Measurements from ENCODE around the gene ANGPTL2.

Gene ANGPTL2

GRCh38 chr9:127096208-127096607, 26.2 kb downstream of the ANGPTL2 start:
- peak in 1 of 2 donors; percentile 14 for DNase-seq (ENCODE audit: low read depth in 2 of 2)

GRCh38 chr9:127095411-127095810, 27.0 kb downstream of the ANGPTL2 start:
- no peak overlapping the region for H3K4me3 ChIP-seq (replicated peaks in 1 of 2; ENCODE audit: low read depth in 2 of 2, low read length in 2 of 2)
- no peak for TF ChIP-seq CTCF (IDR thresholded peaks at IDR 0.05; ENCODE audit: low read depth, low read length)
- DNase-seq (ENCODE audit: low read depth in 2 of 2) = no peak

More at GRCh38 chr9:127096208-127096607, 26.2 kb downstream of the ANGPTL2 start:
- no peak for TF ChIP-seq CTCF (IDR thresholded peaks at IDR 0.05; ENCODE audit: low read depth, low read length)
- no peak overlapping the region for H3K4me3 ChIP-seq (replicated peaks in 1 of 2; ENCODE audit: low read depth in 2 of 2, low read length in 2 of 2)

- H3K4me3 ChIP-seq (replicated peaks in 1 of 2; ENCODE audit: low read depth in 2 of 2, low read length in 2 of 2) = no peak overlapping the region
- DNase-seq (ENCODE audit: low read depth in 2 of 2) = no peak
- TF ChIP-seq CTCF (IDR thresholded peaks at IDR 0.05; ENCODE audit: low read depth, low read length) = no peak
Measured at GRCh38 chr9:127093319-127094020, 29.0 kb downstream of the ANGPTL2 start.

GRCh38 chr9:127092041-127092608, 30.3 kb downstream of the ANGPTL2 start:
- no peak for TF ChIP-seq CTCF (IDR thresholded peaks at IDR 0.05; ENCODE audit: low read depth, low read length)
- no peak overlapping the region for H3K4me3 ChIP-seq (replicated peaks in 1 of 2; ENCODE audit: low read depth in 2 of 2, low read length in 2 of 2)
- DNase-seq (ENCODE audit: low read depth in 2 of 2) = no peak

GRCh38 chr9:127091526-127091925, 30.9 kb downstream of the ANGPTL2 start:
- DNase-seq (ENCODE audit: low read depth in 2 of 2) = no peak
- TF ChIP-seq CTCF (IDR thresholded peaks at IDR 0.05; ENCODE audit: low read depth, low read length) = no peak
- no peak overlapping the region for H3K4me3 ChIP-seq (replicated peaks in 1 of 2; ENCODE audit: low read depth in 2 of 2, low read length in 2 of 2)

GRCh38 chr9:127090341-127090985, 32.0 kb downstream of the ANGPTL2 start:
- DNase-seq (ENCODE audit: low read depth in 2 of 2) = no peak
- TF ChIP-seq CTCF (IDR thresholded peaks at IDR 0.05; ENCODE audit: low read depth, low read length) = no peak
- H3K4me3 ChIP-seq (replicated peaks in 1 of 2; ENCODE audit: low read depth in 2 of 2, low read length in 2 of 2) = no peak overlapping the region

Measured in cardiac fibroblast (primary cell).